Nucleus accumbens (tissue), 56 donors: ENCODE data around the gene OR13J1.

ENCODE experiments used
- DNase-seq, 56 donors: peaks; one replicate each; lab custom pipeline; 2025; lab: John Stamatoyannopoulos, UW

The OR13J1 gene

GRCh38 chr9:35839926-35840325, 30.3 kb downstream of the OR13J1 start:
- no peak for DNase-seq

GRCh38 chr9:35836595-35836994, 33.6 kb downstream of the OR13J1 start:
- no peak for DNase-seq

- no peak for DNase-seq
Observed at GRCh38 chr9:35835766-35836165, 34.4 kb downstream of the OR13J1 start.

GRCh38 chr9:35835216-35835632, 35.0 kb downstream of the OR13J1 start:
- DNase-seq, result no peak

- no peak for DNase-seq
Observed at GRCh38 chr9:35834260-35835215, 35.7 kb downstream of the OR13J1 start.

GRCh38 chr9:35832814-35833213, 37.4 kb downstream of the OR13J1 start:
- DNase-seq, result no peak

GRCh38 chr9:35831040-35831439, 39.2 kb downstream of the OR13J1 start:
- DNase-seq, result no peak

- DNase-seq, result peak in 4 of 56 donors; percentile 23 to 32 (median 28)
Observed at GRCh38 chr9:35829764-35830096, 40.5 kb downstream of the OR13J1 start.

GRCh38 chr9:35829084-35829763, 41.0 kb downstream of the OR13J1 start, which contains the start of gene TMEM8B:
TMEM8B (plus strand) TSS chr9:35829228; CDS start chr9:35829448, 220 bp downstream.
- DNase-seq, result peak; percentile 45 to 98 (median 90)

- DNase-seq, result peak in 6 of 56 donors; percentile 40 to 78 (median 60)
Observed at GRCh38 chr9:35828716-35829083, 41.5 kb downstream of the OR13J1 start, which contains the start of gene FAM221B. FAM221B (minus strand) TSS chr9:35828732; CDS start chr9:35826161, 2,571 bp downstream.

GRCh38 chr9:35827486-35827885, 42.7 kb downstream of the OR13J1 start:
- no peak for DNase-seq

GRCh38 chr9:35826071-35826701, 44.0 kb downstream of the OR13J1 start:
- peak in 12 of 56 donors; percentile 5 to 57 (median 20) for DNase-seq

GRCh38 chr9:35822926-35823325, 47.3 kb downstream of the OR13J1 start:
- no peak for DNase-seq

GRCh38 chr9:35820076-35820475, 50.1 kb downstream of the OR13J1 start:
- no peak for DNase-seq
